Measurements from ENCODE around the gene SLC43A1.

GRCh38 chr11:57555393-57555792 lies 39.9 kb upstream of the SLC43A1 start:
- TF ChIP-seq ZSCAN18 (CRISPR knock-in tag; IDR thresholded peaks at IDR 0.05) (no peak), CTCF (IDR thresholded peaks at IDR 0.05) (no peak), CBFB (CRISPR knock-in tag; IDR thresholded peaks at IDR 0.05; ENCODE audit: low read depth) (no peak), STAT6 (CRISPR knock-in tag; conservative IDR thresholded peaks at IDR 0.05; ENCODE audit: low read depth) (no peak), ATF3 (CRISPR knock-in tag; conservative IDR thresholded peaks at IDR 0.05) (no peak), ZNF232 (CRISPR knock-in tag; IDR thresholded peaks at IDR 0.05) (no peak), MXD4 (CRISPR knock-in tag; IDR thresholded peaks at IDR 0.05; ENCODE audit: borderline replicate concordance) (no peak), ZNF138 (CRISPR knock-in tag; conservative IDR thresholded peaks at IDR 0.05) (no peak), ZNF263 (CRISPR knock-in tag; IDR thresholded peaks at IDR 0.05; ENCODE audit: low read depth) (no peak)
- TF ChIP-seq, protein P1, sequence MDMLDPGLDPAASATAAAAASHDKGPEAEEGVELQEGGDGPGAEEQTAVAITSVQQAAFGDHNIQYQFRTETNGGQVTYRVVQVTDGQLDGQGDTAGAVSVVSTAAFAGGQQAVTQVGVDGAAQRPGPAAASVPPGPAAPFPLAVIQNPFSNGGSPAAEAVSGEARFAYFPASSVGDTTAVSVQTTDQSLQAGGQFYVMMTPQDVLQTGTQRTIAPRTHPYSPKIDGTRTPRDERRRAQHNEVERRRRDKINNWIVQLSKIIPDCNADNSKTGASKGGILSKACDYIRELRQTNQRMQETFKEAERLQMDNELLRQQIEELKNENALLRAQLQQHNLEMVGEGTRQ (CRISPR knock-in tag; IDR thresholded peaks at IDR 0.05): no peak
